Naive B cell (primary cell): Measurements from ENCODE around the gene AVPR2. TPM values are rescaled to one million over a fixed set of nuclear protein-coding genes. Genes with fewer than 3 reads are reported as not detected.

ENCODE experiments used
- ATAC-seq, 2 donors: fragments of 150-1000 bp; cut with Tn5 transposase; 2 replicates each; pipeline ENCODE4 v1.10.0; 2021; ENCODE audit warnings: low read depth in 2 of 2, mild to moderate bottlenecking in 2 of 2, moderate library complexity in 2 of 2
- DNase-seq: peaks from one replicate; pipeline ENCODE4 v3.0.0; 2022
- H3K27ac Mint-ChIP-seq, 6 donors: one replicate each; pipeline ENCODE4 v1.8.0; 2020 to 2022; ENCODE audit warnings: mild to moderate bottlenecking in 6 of 6, mixed read lengths in 6 of 6, moderate library complexity in 5 of 6, inconsistent platforms in 2 of 6
- H3K27me3 Mint-ChIP-seq, 3 donors: one replicate each; pipeline ENCODE4 v1.8.0; 2021 to 2022; ENCODE audit warnings: mixed read lengths in 3 of 3, mild to moderate bottlenecking in 1 of 3
- H3K36me3 Mint-ChIP-seq, 2 donors: one replicate each; pipeline ENCODE4 v1.8.0; 2020 to 2022; ENCODE audit warnings: mixed read lengths in 2 of 2, inconsistent platforms in 1 of 2, mild to moderate bottlenecking in 1 of 2
- H3K4me1 Mint-ChIP-seq, 3 donors: one replicate each; pipeline ENCODE4 v1.8.0; 2020 to 2022; ENCODE audit warnings: mixed read lengths in 3 of 3, inconsistent platforms in 1 of 3, mild to moderate bottlenecking in 1 of 3, moderate library complexity in 1 of 3
- H3K4me3 Mint-ChIP-seq, 8 donors: one replicate each; pipeline ENCODE4 v1.8.0; 2020 to 2022; ENCODE audit warnings: mild to moderate bottlenecking in 8 of 8, mixed read lengths in 8 of 8, moderate library complexity in 8 of 8, inconsistent platforms in 2 of 8
- H3K9me3 Mint-ChIP-seq, 7 donors: one replicate each; pipeline ENCODE4 v1.8.0; 2020 to 2022; ENCODE audit warnings: mixed read lengths in 7 of 7, mild to moderate bottlenecking in 5 of 7, inconsistent platforms in 2 of 7, moderate library complexity in 1 of 7
- polyA plus RNA-seq, 6 donors: library from polyadenylated mRNA; unstranded; fragments of 300-500 nt; fragmentation: Illumina TruSeq; gene quantifications; one replicate each; pipeline ENCODE4 v1.2.3, GENCODE V29; 2021; ENCODE audit warnings: low read depth in 6 of 6

Gene AVPR2
- polyA plus RNA-seq, 6 donors from 2014 or later, result 0.25 TPM; not detected in 5

- H3K4me3 Mint-ChIP-seq, result peak within 1 kb of the TSS; percentile 78 to 92 (median 88)
- DNase-seq, result peak; percentile 63
- ATAC-seq, result peak; percentile 73 to 80
- H3K36me3 Mint-ChIP-seq, result peaks cover 0 to 11% of the 10 kb centered on the region in 2 donors
- H3K9me3 Mint-ChIP-seq, result peaks cover 0 to 6% (median 0%) of the 10 kb centered on the region in 7 donors
- peaks cover 20 to 38% (median 21%) of the 10 kb centered on the region in 3 donors for H3K4me1 Mint-ChIP-seq
- H3K27me3 Mint-ChIP-seq, result no peaks in the 10 kb centered on the region
- peak within 1 kb of the TSS; percentile 69 to 94 (median 81) for H3K27ac Mint-ChIP-seq
Measured at GRCh38 chrX:153934762-153935325, 30.4 kb downstream of the AVPR2 start, which contains the start of gene NAA10. Gene NAA10, minus strand, starts transcription at chrX:153935037. Its CDS starts 133 bp downstream, at chrX:153934904.

GRCh38 chrX:153935326-153935851 is 30.9 kb downstream of the AVPR2 start:
- Mint-ChIP-seq H3K27ac (peak overlapping the region in 3 of 6 donors; percentile 70 to 91 (median 76)), H3K27me3 (no peaks in the 10 kb centered on the region), H3K36me3 (peaks cover 0 to 11% of the 10 kb centered on the region in 2 donors), H3K4me3 (peak overlapping the region; percentile 69 to 88 (median 78)), H3K9me3 (peaks cover 0 to 6% (median 0%) of the 10 kb centered on the region in 7 donors), H3K4me1 (peaks cover 20 to 39% (median 21%) of the 10 kb centered on the region in 3 donors)
- no peak for ATAC-seq
- DNase-seq, result no peak

DNA sequence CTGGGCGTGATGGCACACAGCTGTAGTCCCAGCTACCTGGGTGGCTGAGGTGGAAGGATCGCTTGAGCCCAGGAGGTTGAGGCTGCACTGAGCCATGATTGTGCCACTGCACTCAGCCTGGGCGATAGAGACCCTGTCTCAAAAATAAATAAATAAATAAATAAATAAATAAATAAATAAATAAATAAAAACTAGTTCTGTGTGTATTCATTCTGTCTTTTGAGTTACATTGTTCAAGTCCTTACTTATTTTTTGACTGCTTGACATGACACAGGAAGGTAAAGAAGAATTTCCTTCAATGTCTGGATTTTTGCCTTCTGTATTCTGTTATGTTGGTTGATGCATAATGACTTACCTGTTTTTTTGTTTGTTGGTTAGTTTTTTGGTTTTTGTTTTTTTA is 32.6 kb downstream of the AVPR2 start:
- ATAC-seq, result no peak
- no peaks in the 10 kb centered on the region for H3K27me3 Mint-ChIP-seq
- H3K9me3 Mint-ChIP-seq, result peaks cover 0 to 6% (median 0%) of the 10 kb centered on the region in 7 donors
- H3K27ac Mint-ChIP-seq, result peak overlapping the region in 2 of 6 donors; percentile 29 to 35
- no peaks in the 10 kb centered on the region for H3K36me3 Mint-ChIP-seq
- peak overlapping the region in 2 of 8 donors; percentile 12 to 85 for H3K4me3 Mint-ChIP-seq
- H3K4me1 Mint-ChIP-seq, result peaks cover 19 to 41% (median 19%) of the 10 kb centered on the region in 3 donors
- no peak for DNase-seq

DNA sequence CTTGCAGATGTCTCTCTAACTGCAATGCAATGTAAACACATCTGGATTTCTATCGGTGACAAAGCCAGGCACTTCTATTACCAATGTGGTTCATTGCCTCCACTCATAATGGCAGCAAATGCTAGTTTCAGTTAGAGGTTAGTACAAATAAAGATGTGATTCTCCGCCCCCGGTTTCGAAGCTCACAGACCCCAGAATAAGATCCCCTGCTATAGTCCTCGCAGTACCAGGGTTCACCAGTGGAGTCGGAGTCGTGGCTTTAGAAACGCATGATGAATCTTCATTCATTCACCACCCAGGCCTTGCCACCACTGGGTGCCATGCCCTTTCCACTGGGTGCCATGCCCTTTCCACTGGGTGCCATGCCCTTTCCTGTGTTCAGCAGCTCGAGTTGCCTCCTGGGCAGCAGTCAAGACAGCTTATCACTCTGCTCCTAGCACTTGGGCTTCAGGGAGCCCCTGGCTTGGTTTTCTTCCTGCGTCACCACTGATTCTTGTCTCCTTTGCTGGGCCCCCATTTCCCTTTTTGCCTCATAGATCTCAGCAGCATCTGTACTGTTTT is 33.8 kb downstream of the AVPR2 start:
- Mint-ChIP-seq H3K4me1 (peaks cover 17 to 43% (median 19%) of the 10 kb centered on the region in 3 donors), H3K27me3 (no peaks in the 10 kb centered on the region), H3K27ac (peak overlapping the region in 3 of 6 donors; percentile 36 to 54 (median 54)), H3K9me3 (peaks cover 0 to 4% (median 0%) of the 10 kb centered on the region in 7 donors), H3K4me3 (peak overlapping the region in 2 of 8 donors; percentile 64 to 69), H3K36me3 (no peaks in the 10 kb centered on the region)
- ATAC-seq, result no peak
- no peak for DNase-seq

- Mint-ChIP-seq H3K27me3 (no peaks in the 10 kb centered on the region), H3K4me1 (peaks cover 12 to 44% (median 16%) of the 10 kb centered on the region in 3 donors), H3K4me3 (peak overlapping the region in 1 of 8 donors; percentile 62), H3K9me3 (peaks cover 0 to 2% (median 0%) of the 10 kb centered on the region in 7 donors), H3K27ac (no peak overlapping the region), H3K36me3 (no peaks in the 10 kb centered on the region)
- ATAC-seq, result no peak
- DNase-seq, result no peak
Measured at GRCh38 chrX:153939573-153939972, 35.1 kb downstream of the AVPR2 start.

DNA sequence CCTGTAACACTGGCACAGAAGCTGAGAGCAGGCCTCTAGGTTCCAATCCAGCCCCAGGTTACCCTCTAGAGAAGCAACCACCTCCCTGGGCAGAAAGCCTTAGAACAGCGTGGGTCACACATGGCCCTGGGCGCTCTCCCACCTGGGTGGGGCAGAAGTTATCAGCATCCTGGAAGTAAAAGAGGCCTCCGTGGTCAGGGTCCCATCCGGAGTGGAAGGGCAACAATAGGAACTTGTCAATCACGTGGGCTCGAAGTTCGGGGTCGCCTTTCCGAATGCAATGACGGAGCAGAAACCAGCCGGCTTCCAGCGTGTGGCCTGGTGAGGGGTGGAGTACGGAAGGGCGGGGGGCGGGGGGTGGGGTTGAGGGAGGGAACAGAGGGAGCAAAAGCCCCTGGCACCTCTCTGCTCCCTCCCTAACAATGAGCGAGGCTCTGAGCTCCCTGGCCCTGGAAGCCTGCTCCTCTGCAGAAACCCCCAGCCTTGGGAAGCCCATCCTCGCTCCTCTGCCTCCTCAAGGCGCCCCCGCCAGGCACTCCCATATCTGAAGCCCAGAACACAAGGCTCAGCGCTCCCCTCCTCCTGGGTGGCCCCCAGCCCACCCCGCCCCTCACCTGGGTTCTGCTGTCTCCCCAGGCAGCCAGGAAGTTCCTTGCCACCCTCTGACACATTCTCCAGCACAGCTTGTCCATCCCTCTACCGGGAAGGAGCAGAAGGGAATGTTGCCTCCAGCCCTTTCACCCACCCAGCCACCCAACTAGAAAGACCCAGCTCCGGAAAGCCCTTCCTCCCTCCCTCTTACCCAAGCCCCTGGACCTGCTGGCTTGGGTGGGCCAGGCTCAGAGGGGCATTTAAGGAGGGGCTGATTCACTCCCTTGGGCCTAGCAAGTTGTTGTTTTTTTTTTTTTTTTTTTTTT is 37.1 kb downstream of the AVPR2 start:
- ATAC-seq (no peak), DNase-seq (no peak)
- Mint-ChIP-seq H3K9me3 (peaks cover 0 to under 1% (median 0%) of the 10 kb centered on the region in 7 donors), H3K27me3 (no peaks in the 10 kb centered on the region), H3K4me3 (peak overlapping the region; percentile 44 to 85 (median 75)), H3K36me3 (no peaks in the 10 kb centered on the region), H3K27ac (peak overlapping the region in 3 of 6 donors; percentile 74 to 89 (median 84)), H3K4me1 (peaks cover 10 to 46% (median 16%) of the 10 kb centered on the region in 3 donors)

DNA sequence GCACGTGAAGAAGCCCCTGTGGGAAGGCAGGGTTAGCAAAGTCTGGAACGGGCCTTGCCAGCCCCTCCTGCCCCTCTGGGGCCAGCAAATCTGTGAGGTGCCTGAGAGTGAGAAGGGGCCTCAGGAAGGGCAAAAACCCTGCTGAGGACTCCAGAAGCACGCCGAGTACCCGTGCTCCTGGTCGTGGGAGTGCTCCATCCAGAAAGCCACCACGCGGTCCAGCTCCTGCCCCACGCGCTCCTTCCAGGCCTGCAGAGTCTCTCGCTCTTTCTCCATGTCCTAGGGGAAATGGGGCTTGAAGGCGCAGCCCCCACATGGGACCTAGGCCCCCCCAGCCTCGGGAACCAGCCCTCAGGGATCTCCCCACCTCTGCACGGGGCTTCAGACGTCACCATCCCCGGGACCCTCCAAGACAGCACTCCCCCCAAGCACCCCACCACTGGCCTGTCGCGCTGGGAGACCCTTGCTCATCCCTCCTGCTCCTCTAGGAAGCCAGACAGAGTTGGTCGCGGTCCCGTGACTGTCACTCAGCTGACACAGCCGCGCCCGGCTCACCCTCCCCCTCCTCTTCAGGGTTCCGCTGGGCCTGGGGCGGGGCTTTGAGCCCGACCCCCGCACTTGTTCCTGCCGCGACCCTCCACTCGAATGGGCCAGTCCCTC is 39.8 kb downstream of the AVPR2 start, which contains the start of gene RENBP:
RENBP (minus strand) TSS at position 504 of the 660 bp plus-strand sequence; CDS start at position 471, 33 bp downstream.
- H3K27me3 Mint-ChIP-seq, result no peaks in the 10 kb centered on the region
- no peaks in the 10 kb centered on the region for H3K9me3 Mint-ChIP-seq
- ATAC-seq (peak; percentile 64 to 69), DNase-seq (peak; percentile 47)
- H3K27ac Mint-ChIP-seq, result peak within 1 kb of the TSS; percentile 80 to 97 (median 92)
- peaks cover 13 to 47% (median 17%) of the 10 kb centered on the region in 3 donors for H3K4me1 Mint-ChIP-seq
- H3K4me3 Mint-ChIP-seq, result peak within 1 kb of the TSS; percentile 83 to 91 (median 88)
- peaks cover 0 to 7% of the 10 kb centered on the region in 2 donors for H3K36me3 Mint-ChIP-seq

DNA sequence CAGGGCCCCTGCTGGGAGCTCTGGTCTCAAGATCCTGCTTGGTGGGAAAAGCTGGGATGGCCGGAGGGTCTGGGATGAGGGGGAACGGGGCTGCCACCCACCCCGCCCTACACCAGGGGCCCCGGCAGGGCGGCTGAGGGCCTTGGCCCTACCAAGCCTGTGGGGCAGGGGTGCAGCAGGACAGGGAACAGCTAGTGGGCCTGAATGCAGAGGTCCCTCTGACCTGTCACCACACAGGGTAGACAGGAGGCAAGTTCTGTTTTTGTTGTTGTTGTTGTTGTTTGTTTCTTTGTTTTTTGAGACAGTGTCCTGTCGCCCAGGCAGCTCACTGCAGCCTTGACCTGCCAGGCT is 40.3 kb downstream of the AVPR2 start:
- H3K36me3 Mint-ChIP-seq, result peaks cover 0 to 7% of the 10 kb centered on the region in 2 donors
- peak; percentile 29 for ATAC-seq
- no peaks in the 10 kb centered on the region for H3K9me3 Mint-ChIP-seq
- peak overlapping the region in 4 of 6 donors; percentile 33 to 97 (median 94) for H3K27ac Mint-ChIP-seq
- peaks cover 13 to 42% (median 17%) of the 10 kb centered on the region in 3 donors for H3K4me1 Mint-ChIP-seq
- peak overlapping the region; percentile 39 to 91 (median 84) for H3K4me3 Mint-ChIP-seq
- H3K27me3 Mint-ChIP-seq, result no peaks in the 10 kb centered on the region
- no peak for DNase-seq

DNA sequence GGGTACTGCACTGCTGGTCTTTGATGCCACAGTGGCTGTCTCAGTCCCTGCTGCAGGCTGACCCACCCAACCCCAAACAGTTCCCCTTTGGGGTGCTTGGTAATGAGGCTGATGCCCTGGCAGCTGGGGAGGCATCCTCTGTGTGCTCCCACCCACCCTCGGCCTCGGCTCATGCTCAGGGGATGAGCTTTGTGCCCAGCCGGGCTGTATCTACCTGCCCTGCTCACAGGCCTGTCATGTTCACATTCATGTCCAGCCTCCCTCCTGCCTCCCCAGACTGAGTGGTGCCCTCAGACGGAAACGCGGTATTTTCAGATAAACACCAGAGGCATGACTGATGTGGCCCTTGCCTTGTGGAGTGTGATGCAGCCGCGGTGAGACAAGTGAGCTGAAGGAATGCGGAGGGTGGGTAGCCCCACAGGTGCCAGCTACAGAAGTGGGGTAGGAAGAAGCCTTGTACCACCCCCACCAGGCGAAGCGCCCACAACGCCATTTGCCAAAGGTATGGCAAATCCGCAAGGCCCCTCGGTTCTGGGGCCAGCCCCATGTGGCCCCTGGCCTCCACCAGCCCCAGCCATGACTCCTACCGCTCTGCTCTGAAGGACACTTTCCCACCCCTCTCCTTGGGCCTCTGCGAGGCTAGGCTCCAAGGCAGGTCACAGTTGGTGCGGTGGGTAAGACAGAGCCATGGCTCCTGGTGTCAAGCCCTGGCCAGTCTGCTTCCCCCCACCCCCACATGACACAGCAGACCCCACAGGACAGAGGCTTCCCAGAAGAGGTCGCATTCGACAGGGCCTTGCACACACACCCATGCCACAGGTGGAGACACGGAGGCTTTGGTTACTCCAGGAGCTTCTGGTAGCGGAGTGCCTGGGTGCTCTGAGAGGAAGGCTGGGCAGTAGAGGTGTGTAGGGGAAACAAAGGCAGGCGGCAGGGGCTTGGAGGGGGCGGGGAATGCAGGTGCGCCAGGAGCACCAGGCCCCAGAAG is 41.8 kb downstream of the AVPR2 start:
- H3K4me3 Mint-ChIP-seq, result peak overlapping the region in 3 of 8 donors; percentile 6 to 28 (median 13)
- no peak for ATAC-seq

GRCh38 chrX:153947009-153947769 is 42.7 kb downstream of the AVPR2 start:
- ATAC-seq, result peak; percentile 81 to 86
- H3K9me3 Mint-ChIP-seq, result no peaks in the 10 kb centered on the region
- H3K27me3 Mint-ChIP-seq, result no peaks in the 10 kb centered on the region
- peak; percentile 80 for DNase-seq
- H3K27ac Mint-ChIP-seq, result peak overlapping the region in 5 of 6 donors; percentile 8 to 93 (median 47)
- H3K4me3 Mint-ChIP-seq, result peak overlapping the region in 4 of 8 donors; percentile 1 to 65 (median 22)
- H3K4me1 Mint-ChIP-seq, result peaks cover 8 to 29% (median 12%) of the 10 kb centered on the region in 3 donors
- H3K36me3 Mint-ChIP-seq, result peaks cover 0 to 7% of the 10 kb centered on the region in 2 donors

More for the DNA sequence above, 41.8 kb downstream of the AVPR2 start:
- Mint-ChIP-seq H3K9me3 (no peaks in the 10 kb centered on the region), H3K36me3 (peaks cover 0 to 7% of the 10 kb centered on the region in 2 donors), H3K27ac (peak overlapping the region in 2 of 6 donors; percentile 54 to 82), H3K27me3 (no peaks in the 10 kb centered on the region), H3K4me1 (peaks cover 10 to 36% (median 14%) of the 10 kb centered on the region in 3 donors)
- no peak for DNase-seq

DNA sequence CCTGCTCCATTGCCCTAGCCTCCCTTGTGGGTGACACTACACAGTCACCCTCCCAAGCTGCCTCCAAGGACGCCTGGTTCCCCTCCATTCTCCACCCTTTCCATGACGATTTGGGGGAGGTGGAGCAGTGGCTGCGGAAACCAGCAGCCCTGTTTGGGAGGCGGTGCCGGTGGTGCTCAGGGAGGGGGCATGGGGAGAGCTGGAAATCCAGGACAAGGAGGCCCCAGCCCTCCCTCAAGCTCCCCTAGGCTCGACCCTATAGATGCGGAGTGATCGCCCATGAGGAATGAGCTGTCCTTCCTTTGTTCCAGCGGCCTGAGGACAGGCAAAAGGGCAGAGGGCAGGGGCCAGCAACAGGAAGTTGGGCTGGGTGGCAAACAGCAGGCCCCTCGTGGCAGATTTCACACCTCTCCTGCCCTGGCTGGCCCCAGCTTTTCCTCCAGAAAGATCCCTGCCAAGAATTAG is 43.6 kb downstream of the AVPR2 start:
- no peaks in the 10 kb centered on the region for H3K9me3 Mint-ChIP-seq
- no peak overlapping the region for H3K4me3 Mint-ChIP-seq
- DNase-seq (no peak), ATAC-seq (no peak)
- H3K27ac Mint-ChIP-seq, result peak overlapping the region in 4 of 6 donors; percentile 24 to 76 (median 46)
- H3K27me3 Mint-ChIP-seq, result no peaks in the 10 kb centered on the region
- peaks cover 0 to 7% of the 10 kb centered on the region in 2 donors for H3K36me3 Mint-ChIP-seq
- peaks cover 8 to 29% (median 12%) of the 10 kb centered on the region in 3 donors for H3K4me1 Mint-ChIP-seq
